DMS53 treated with DMSO at 0.1 percent for 48 hours (cell line): ENCODE data around the gene ZCCHC3.

Experiments
- DNase-seq: peaks from one replicate; lab custom pipeline; 2025; ENCODE audit not compliant: unreplicated experiment; lab: John Stamatoyannopoulos, UW

The ZCCHC3 gene

DNA sequence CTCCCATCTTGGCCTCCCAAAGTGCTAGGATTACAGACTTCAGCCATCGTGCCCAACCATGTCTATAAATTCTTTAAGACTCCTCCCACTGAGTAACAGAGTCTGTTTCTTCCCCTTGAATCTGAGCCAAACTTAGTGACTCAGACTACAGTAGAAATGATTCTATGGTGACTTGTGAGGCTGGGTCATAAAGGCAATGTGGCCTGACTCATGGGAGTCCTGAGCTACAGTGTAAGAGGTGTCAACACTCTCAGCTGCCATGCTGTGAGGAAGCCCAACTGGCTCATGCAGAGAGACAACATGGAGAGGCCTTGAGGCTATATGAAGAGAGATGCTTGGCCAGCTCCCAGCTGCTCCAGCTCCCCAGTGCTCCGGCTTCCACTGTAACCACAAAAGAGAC, 44.3 kb downstream of the ZCCHC3 start:
- no peak for DNase-seq

DNA sequence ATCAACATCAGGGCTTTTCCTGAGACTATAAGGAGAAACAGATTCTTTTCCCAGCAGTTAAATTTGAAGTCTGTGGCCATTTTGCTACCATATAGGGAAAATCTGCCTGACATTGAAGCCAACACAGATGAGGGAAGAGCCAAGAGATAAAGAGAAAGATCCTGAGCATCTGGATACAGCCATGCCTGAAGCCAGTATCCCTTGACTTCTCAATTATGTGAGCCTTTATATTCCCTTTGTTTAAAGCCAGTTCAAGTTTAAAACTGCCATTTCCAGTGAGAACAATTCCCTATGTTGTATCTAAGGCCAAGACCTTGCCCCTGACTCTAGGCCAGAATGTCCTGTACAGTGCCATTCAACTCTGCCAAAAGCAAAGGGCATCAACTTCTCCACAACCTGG, 45.7 kb downstream of the ZCCHC3 start:
- no peak for DNase-seq

DNA sequence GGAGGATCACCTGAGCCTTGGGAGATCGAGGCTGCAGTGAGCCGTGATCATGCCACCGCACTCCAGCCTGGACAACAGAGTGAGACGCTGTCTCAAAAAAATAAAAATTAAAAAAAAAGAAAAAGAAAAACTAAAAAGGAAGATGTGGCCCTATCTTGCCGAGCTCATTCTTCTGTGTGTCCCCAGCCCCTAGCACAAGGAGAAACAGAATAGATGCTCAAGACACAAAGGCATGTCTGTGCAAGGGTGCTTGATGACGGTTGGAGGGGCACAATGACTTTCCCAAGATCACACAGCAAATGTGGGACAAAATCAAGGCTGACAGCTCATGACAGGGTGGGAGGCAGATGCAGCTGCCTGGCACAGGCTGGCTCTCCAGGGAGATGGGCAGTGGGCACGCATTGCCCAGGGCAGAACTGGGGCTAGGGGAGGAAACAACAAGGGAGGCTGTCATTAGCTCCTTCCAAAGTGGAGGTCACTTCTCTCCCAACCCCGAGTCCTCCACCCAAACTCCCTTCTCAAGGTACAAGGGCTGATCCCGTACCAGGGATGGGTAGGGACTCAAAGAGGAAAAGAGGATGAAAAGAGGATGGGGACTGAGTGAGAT, 48.8 kb downstream of the ZCCHC3 start:
- no peak for DNase-seq

DNA sequence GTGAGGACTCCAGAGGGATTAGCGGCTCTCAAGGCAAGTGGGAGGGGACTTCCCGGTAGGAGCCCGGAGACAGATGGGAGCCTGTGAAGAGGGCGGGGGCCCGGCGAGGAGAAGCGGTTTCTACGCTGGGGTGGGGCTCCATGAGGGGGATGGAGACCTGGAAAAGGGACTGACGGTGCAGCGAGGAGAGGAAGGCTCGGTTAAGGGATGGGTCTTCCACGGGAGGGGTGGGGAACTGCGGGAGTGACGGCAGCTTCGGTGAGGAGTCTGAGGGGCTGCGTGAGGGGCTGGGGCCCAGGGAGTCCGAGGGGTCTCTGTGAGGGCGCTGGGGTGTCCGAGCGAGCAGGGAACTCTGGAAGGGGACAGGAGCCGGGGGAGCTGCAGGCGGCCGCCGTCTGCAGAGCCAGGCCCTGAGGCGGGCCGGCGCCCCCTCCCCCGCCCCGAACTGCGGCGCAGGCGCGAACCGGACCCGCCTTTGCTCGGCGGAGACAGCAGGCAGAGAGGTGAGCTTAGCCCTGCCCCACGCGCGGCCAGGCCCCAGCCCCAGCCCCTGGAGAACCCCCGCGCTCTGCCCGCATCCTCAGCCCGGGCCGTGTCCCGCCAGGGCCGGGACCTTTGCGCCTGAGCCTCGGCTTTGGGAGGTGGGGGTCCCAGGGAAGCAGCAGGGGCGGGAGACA, 49.4 kb downstream of the ZCCHC3 start, which contains the start of gene NRSN2:
Gene NRSN2 (plus strand): TSS at position 472 of the 677 bp plus-strand sequence. CDS start 2,533 bp downstream, outside the sequence.
- DNase-seq, result peak; percentile 54

DNA sequence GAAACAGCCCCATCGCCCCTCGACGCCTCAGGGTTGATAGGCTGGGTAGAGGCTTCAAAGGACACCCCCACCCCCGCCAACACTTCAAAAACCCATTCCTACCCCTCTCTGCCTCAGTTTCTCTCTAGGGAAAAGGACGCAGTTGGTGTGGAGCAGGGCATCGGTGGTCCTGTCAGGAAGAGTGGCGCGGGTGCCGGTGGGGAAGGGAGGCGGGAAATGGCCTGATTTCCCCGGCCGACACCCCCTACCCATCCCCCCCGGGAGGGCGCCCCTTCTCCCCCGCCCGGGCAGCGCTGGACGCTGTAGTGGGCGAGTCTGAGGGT, 49.9 kb downstream of the ZCCHC3 start:
- DNase-seq, result no peak

DNA sequence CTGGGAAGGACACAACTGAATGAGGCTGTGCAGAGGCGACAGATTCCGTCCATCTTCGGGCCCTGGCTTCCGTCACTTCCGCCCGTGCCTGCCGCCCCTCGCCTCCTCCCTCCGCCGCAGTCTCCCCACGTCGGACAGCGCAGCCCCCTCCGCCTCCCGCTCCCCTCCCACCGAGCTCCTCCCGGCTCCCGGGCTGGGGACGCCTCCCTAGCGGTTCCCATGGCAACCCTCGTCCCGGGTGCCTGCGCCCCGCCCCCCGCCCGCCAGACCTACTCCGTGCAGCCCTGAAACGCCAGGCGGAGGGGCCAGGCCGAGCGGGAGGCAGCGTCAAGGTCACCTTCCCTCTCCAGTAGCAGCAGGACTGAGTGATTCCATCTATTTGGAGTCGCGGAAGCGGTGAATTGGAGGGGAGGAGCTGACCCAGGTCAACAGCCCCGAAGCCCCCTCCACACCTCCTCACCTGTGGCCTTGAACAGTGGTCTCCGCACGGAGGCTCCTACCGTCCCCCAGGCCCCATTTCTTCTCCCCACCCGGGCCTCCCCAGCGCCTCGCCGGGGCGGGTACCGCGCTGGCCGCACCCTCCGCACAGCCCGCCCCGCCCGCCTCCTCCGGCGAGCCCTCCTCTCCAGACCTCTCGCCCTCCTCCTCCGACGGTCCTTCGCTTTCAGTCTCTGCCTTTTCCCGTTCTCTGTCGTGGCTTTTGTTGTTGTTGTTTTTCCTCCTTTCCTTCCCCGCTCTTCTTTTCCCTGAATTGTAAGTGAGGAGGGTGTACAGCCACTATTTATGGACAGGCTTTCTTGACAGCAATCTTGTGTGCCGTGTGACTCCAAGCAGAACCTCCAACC, 50.5 kb downstream of the ZCCHC3 start:
- DNase-seq, result peak; percentile 89

DNA sequence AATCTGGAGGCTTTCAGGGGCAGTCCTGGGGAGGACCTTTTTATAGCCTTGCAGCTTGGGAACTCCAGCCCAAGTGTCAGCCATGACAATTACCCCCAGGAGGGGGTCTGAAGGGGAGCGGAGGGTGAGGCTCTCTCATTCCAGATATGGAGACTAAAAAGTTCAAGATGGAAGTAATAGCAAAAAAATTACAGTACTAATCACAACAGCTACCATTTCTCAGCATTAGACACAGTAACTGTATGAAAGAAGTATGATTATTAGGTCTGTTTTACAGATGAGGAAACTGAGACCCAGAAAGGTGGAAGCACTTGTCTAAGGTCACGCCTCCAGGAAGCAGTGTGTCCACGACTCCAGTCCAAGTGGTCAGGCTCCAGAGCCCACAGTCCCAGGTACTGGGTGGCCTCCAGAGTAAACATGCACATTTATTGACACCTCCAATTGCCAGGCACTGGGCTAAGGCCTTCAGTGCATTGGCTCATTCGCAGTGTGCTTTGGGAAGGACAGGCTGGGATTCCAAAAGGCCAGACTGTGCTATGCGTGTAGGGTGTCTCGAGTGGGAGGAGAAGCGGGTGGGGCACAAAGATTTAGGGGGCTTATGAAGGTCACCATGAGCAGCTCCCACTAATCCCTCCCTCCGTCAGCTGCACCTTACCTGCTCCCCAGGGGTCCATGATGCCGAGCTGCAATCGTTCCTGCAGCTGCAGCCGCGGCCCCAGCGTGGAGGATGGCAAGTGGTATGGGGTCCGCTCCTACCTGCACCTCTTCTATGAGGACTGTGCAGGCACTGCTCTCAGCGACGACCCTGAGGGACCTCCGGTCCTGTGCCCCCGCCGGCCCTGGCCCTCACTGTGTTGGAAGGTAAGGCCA, 51.8 kb downstream of the ZCCHC3 start:
- no peak for DNase-seq
